Natural killer cell treated with Interleukin-12 subunit alpha and Interleukin-12 subunit beta and Interleukin-15 and Interleukin-18, amount 100 ng/mL, for 72 hours (primary cell): ENCODE results near the gene PLIN5. TPM values are rescaled to one million over a fixed set of nuclear protein-coding genes. Genes with fewer than 3 reads are reported as not detected.
A peak's percentile ranks its signal among the peaks of the same experiment; 100 is the strongest.

Experiments
- ATAC-seq, 2 donors: fragments of 150-1000 bp; cut with Tn5 transposase in 1 of 2; sonication (Bioruptor Pico), chemical (Tn5 transposase) in 1 of 2; 2 replicates each; pipeline ENCODE4 v1.10.0; 2021
- DNase-seq: peaks from one replicate; pipeline ENCODE4 v3.0.0; 2022; ENCODE audit warnings: low spot score
- H3K27ac Mint-ChIP-seq, 2 donors: 1 replicate in 1 of 2; 2 replicates in 1 of 2; pipeline ENCODE4 v1.8.0; 2022; ENCODE audit warnings: mixed read lengths in 2 of 2, mild to moderate bottlenecking in 1 of 2, moderate library complexity in 1 of 2
- H3K27me3 Mint-ChIP-seq, 2 donors: 1 replicate in 1 of 2; 2 replicates in 1 of 2; pipeline ENCODE4 v1.8.0; 2022; ENCODE audit warnings: mixed read lengths in 2 of 2
- H3K36me3 Mint-ChIP-seq: one replicate; pipeline ENCODE4 v1.8.0; 2022; ENCODE audit warnings: mixed read lengths
- H3K4me1 Mint-ChIP-seq, 2 donors: 1 replicate in 1 of 2; 2 replicates in 1 of 2; pipeline ENCODE4 v1.8.0; 2022; ENCODE audit warnings: low read depth in 2 of 2, mixed read lengths in 2 of 2, mild to moderate bottlenecking in 1 of 2
- H3K4me3 Mint-ChIP-seq: one replicate; pipeline ENCODE4 v1.8.0; 2022; ENCODE audit warnings: mixed read lengths
- H3K9me3 Mint-ChIP-seq: 2 replicates; pipeline ENCODE4 v1.8.0; 2022; ENCODE audit warnings: mixed read lengths
- total RNA-seq, 2 donors: library from RNA; stranded (reverse); gene quantifications; one replicate each; pipeline ENCODE4 v1.2.3, GENCODE V29; 2022

Gene PLIN5
- total RNA-seq, 2 donors from 2014 or later, result not detected

DNA sequence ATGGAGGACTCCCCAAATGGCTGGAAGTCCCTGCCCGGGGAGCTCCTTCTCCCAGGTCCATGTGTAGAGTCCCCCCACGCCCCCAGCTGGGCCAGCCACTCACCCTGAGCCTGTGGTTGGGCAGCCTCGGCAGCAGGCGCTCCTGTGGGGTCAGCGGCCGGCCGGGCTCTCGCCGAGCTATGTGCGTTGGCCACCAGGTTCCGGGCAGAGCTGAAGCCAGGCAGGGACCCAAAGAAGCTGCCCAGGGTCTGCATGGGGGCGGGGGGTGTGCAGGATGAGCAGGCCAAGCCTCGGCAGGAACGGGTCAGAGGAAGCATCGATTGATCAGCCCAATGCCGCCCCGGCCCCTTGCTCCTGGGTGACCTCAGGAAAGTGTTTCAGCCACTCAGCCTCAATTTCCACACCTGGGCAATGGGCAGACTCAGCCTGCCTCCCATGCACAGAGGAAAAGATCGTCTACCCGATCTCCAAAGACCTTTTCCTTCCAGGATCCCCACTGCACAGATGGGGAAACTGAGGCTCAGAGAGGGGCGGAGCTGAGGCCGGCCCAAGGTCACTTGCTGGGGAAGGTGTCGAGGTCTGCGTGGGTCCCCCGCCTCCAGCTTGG is 17.5 kb downstream of the PLIN5 start:
- Mint-ChIP-seq H3K27me3 (peaks cover 0 to 3% of the 10 kb centered on the region in 2 donors), H3K9me3 (no peaks in the 10 kb centered on the region), H3K4me1 (peaks cover 0 to 3% of the 10 kb centered on the region in 2 donors), H3K27ac (no peak overlapping the region), H3K4me3 (no peak overlapping the region), H3K36me3 (no peaks in the 10 kb centered on the region)
- DNase-seq (no peak), ATAC-seq (no peak)

DNA sequence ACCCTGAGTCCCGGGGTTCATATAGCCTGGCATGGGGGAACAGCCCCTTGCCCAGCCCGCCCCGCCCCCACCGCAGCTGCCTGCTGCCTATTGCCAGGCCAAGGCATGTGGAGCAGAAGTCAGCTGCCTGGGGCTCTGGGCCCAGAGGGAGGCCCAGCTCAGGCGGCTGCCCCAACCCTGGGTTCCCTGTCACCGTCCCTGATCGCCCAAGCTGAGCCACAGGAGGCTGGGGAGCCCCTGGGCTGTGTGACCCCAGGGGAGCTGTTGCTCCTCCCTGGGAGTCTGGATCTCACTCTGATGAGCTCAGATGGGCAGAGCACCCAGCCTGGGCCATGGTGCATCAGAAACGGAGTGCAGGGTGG is 18.1 kb downstream of the PLIN5 start:
- Mint-ChIP-seq H3K4me3 (no peak overlapping the region), H3K4me1 (peaks cover 0 to 3% of the 10 kb centered on the region in 2 donors), H3K9me3 (no peaks in the 10 kb centered on the region), H3K27ac (no peak overlapping the region), H3K27me3 (peaks cover 0 to 3% of the 10 kb centered on the region in 2 donors), H3K36me3 (no peaks in the 10 kb centered on the region)
- ATAC-seq (no peak), DNase-seq (no peak)

DNA sequence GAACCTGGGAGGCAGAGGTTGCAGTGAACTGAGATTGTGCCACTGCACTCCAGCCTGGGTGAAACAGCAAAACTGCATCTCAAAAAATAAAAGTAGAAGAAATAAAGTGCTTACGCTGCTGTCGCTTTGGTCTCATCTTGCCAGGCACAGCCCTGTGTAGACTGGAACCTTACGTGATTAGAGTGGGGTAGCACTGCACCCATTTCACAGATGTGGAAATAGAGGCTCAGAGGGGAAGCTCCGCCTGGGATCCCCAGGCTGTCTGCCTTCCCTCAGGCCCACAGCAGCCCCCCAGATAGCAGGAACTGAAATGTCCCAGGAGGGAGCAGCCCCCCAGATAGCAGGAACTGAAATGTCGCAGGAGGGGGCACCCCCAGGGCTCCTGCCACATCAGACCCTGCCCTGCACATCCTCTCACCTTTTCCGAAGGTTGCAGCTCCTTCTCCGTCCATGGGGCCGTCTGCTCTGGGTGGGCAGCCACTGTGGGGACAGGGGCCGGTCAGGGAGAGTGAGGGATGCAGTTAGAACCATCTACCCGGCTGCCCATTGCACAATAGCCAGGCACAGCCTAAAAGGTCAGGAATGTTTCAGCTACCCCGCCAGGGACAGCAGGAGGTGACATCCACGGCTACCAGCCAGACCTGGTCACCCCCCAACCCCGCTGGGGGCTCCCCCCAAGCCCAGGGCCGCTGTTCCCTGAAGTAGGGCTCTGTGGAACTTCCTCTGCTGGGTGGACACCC is 18.7 kb downstream of the PLIN5 start:
- no peak for DNase-seq
- Mint-ChIP-seq H3K27me3 (peaks cover 0 to 3% of the 10 kb centered on the region in 2 donors), H3K9me3 (no peaks in the 10 kb centered on the region), H3K27ac (no peak overlapping the region), H3K36me3 (no peaks in the 10 kb centered on the region), H3K4me1 (peaks cover 0 to 3% of the 10 kb centered on the region in 2 donors), H3K4me3 (no peak overlapping the region)
- no peak for ATAC-seq

DNA sequence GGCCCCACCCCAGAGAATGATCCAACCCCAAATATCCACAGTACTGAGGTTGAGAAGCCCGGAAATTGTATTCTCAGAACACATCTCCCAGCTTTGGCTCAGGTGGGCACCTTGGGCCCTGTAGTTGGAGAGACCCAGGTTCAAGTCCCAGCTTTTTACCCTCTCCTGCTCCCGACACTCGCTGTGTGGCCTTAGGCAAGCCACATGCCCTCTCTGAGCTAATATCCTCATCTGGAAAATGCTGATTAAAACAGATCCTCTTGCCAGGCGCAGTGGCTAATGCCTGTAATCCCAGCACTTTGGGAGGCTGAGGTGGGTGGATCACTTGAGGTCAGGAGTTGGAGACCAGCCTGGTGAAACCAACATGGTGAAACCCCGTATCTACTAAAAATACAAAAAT is 19.3 kb downstream of the PLIN5 start:
- no peak for DNase-seq
- H3K27ac Mint-ChIP-seq, result no peak overlapping the region
- H3K36me3 Mint-ChIP-seq, result no peaks in the 10 kb centered on the region
- H3K9me3 Mint-ChIP-seq, result no peaks in the 10 kb centered on the region
- H3K27me3 Mint-ChIP-seq, result peaks cover 0 to 3% of the 10 kb centered on the region in 2 donors
- ATAC-seq, result no peak
- H3K4me1 Mint-ChIP-seq, result peaks cover 0 to 3% of the 10 kb centered on the region in 2 donors
- no peak overlapping the region for H3K4me3 Mint-ChIP-seq

DNA sequence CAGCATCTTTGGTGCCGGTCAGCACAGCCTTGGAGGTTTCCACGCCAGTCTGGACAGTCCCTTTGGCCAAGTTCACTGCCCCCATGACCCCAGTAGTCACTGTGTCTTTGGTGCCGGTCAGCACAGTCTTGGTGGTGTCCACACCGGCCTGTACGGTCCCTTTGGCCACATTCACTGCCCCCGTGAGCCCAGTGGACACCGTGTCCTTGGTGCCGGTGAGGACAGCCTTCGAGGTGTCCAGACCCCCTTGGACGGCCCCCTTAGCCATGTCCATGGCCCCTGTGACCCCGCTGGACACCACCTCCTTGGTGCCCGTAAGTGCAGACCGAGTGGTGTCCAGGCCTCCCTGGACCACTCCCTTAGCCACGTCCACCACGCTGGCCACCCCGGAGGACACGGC is 21.8 kb downstream of the PLIN5 start:
- H3K4me3 Mint-ChIP-seq, result no peak overlapping the region
- DNase-seq (no peak), ATAC-seq (peak in 1 of 2 donors; percentile 17)
- no peaks in the 10 kb centered on the region for H3K36me3 Mint-ChIP-seq
- H3K27ac Mint-ChIP-seq, result no peak overlapping the region
- H3K4me1 Mint-ChIP-seq, result no peaks in the 10 kb centered on the region
- no peaks in the 10 kb centered on the region for H3K27me3 Mint-ChIP-seq
- H3K9me3 Mint-ChIP-seq, result no peaks in the 10 kb centered on the region

DNA sequence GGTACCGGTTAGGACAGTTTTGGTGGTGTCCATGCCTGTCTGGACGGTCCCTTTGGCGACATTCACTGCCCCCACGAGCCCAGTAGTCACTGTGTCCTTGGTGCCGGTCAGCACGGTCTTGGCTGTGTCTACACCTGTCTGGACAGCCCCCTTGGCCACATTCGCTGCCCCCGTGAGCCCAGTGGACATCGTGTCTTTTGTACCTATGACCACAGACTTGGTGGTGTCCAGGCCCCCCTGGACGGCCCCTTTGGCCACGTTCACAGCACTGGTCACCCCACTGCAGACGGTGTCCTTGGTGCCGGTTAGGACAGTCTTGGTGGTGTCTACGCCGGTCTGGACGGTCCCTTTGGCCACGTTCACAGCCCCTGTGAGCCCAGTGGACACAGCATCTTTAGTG is 23.0 kb downstream of the PLIN5 start:
- Mint-ChIP-seq H3K4me3 (no peak overlapping the region), H3K4me1 (no peaks in the 10 kb centered on the region), H3K27me3 (no peaks in the 10 kb centered on the region), H3K36me3 (no peaks in the 10 kb centered on the region), H3K27ac (no peak overlapping the region), H3K9me3 (no peaks in the 10 kb centered on the region)
- ATAC-seq, result no peak
- DNase-seq, result no peak

DNA sequence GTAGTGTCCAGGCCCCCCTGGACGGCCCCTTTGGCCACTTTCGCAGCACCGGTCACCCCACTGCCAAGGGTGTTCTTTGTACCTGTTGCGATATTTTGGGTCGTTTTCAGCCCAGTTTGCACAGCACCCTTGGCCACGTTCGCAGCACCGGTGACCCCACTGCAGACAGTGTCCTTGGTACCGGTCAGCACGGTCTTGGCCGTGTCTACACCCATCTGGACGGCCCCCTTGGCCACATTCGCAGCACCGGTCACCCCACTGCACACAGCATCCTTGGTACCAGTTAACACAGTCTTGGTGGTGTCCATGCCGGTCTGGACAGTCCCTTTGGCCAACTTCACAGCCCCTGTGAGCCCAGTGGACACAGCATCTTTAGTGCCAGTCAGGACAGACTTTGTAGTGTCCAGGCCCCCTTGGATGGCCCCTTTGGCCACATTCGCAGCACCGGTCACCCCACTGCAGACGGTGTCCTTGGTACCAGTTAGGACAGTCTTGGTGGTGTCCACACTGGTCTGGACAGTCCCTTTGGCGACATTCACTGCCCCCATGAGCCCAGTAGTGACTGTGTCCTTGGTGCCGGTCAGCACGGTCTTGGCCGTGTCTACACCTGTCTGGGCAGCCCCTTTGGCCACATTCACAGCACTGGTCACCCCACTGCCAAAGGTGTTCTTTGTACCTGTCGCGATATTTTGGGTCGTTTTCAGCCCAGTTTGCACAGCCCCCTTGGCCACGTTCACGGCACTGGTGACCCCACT is 23.5 kb downstream of the PLIN5 start:
- no peaks in the 10 kb centered on the region for H3K36me3 Mint-ChIP-seq

DNA sequence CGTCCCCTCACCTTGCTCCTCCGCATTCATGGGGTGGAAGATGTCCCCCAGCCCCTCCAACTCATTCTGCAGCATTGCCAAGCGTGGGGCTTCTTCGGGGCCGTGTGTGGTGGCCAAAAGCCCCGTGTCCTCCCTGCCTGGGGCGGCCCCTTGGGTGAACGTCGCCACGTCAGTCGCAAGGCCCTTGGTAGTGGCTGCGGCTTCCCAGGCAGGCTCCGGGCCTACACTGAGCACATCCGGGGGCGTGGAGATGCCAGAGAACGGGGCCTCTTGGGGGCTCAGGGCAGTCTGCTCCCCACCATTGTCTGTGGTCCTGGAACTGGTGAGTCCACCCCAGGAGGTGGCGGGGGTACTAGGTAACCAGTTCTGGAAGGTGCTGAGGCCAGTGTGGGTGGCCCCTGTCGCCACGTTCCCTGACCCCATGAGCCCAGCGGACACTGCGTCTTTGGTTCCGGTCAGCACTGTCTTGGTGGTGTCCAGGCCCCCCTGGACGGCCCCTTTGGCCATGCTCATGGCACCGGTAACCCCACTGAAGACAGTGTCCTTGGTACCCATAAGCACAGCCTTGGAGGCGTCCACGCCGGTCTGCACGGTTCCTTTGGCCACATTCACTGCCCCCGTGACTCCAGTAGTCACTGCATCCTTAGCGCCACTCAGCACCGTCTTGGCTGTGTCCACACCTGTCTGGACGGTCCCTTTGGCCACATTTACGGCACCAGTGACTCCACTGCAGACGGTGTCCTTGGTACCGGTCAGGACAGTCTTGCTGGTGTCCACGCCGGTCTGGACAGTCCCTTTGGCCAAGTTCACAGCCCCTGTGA is 24.4 kb downstream of the PLIN5 start:
- ATAC-seq (no peak), DNase-seq (no peak)
- Mint-ChIP-seq H3K4me3 (no peak overlapping the region), H3K36me3 (no peaks in the 10 kb centered on the region), H3K9me3 (no peaks in the 10 kb centered on the region), H3K4me1 (peaks cover 8 to 10% of the 10 kb centered on the region in 2 donors), H3K27ac (no peak overlapping the region), H3K27me3 (no peaks in the 10 kb centered on the region)

More for the DNA sequence above, 23.5 kb downstream of the PLIN5 start:
- no peak overlapping the region for H3K4me3 Mint-ChIP-seq
- DNase-seq, result no peak
- no peak overlapping the region for H3K27ac Mint-ChIP-seq
- no peaks in the 10 kb centered on the region for H3K9me3 Mint-ChIP-seq
- peaks cover 3 to 4% of the 10 kb centered on the region in 2 donors for H3K4me1 Mint-ChIP-seq
- no peaks in the 10 kb centered on the region for H3K27me3 Mint-ChIP-seq
- no peak for ATAC-seq

DNA sequence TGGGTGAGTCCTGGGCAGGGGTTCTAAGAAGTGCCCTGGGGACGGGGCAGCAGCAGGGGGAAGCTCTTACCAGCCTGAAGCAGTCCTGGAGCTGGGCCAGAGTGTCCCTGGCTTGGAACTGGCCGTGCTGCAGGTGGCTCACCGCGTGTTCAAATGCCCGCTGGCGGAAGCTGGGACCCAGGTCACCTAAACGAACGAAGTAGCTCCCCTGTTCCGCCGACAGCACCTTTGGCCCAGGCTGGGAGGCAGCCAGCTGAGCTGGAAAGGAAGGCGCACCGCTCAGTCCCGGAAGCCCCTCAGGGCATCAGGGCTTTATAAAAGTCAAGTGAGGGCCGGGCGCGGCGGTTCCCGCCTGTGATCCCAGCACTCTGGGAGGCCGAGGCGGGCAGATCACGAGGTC is 26.3 kb downstream of the PLIN5 start:
- H3K4me1 Mint-ChIP-seq, result peaks cover 8 to 13% of the 10 kb centered on the region in 2 donors
- H3K9me3 Mint-ChIP-seq, result no peaks in the 10 kb centered on the region
- no peak for DNase-seq
- no peak for ATAC-seq
- no peak overlapping the region for H3K4me3 Mint-ChIP-seq
- H3K27me3 Mint-ChIP-seq, result no peaks in the 10 kb centered on the region
- H3K36me3 Mint-ChIP-seq, result no peaks in the 10 kb centered on the region
- H3K27ac Mint-ChIP-seq, result no peak overlapping the region

DNA sequence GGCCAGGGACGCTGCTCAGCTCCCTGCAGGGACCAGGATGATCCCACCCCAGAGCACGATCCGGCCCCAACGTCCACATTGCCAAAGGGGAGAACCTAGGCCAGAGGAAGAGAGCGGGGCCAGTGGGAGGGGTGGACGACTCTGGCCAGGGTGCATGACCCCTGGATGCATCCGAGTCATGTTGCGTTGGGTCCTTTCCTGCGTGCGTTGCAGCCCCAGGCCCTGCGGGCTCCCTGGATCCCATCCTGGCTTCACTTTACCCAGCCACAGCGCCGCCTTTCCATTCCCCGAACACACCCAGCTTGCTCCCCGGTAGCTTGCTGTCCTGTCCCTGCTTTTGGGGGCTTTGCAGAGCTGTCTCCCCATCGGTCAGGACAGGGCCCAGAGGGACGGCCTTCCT is 27.2 kb downstream of the PLIN5 start:
- Mint-ChIP-seq H3K4me3 (no peak overlapping the region), H3K36me3 (no peaks in the 10 kb centered on the region), H3K9me3 (no peaks in the 10 kb centered on the region), H3K27me3 (no peaks in the 10 kb centered on the region), H3K27ac (no peak overlapping the region), H3K4me1 (peaks cover 8 to 13% of the 10 kb centered on the region in 2 donors)
- ATAC-seq, result no peak
- no peak for DNase-seq

DNA sequence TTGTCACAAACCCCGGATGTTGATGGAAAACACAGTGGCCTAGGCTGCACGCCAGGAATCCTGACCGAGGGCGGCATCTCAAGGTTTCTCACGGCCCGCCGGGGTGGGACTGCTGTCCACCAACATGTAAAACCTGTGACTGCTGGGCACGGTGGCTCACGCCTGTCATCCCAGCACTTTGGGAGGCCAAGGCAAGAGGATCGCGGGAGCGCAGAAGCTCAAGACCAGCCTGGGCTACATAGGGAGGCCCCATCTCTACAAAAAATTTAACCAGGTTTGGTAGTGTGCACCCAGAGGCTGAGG is 27.9 kb downstream of the PLIN5 start:
- Mint-ChIP-seq H3K36me3 (no peaks in the 10 kb centered on the region), H3K4me3 (no peak overlapping the region), H3K27ac (no peak overlapping the region), H3K9me3 (no peaks in the 10 kb centered on the region), H3K27me3 (no peaks in the 10 kb centered on the region), H3K4me1 (peaks cover 8 to 13% of the 10 kb centered on the region in 2 donors)
- DNase-seq (no peak), ATAC-seq (no peak)

DNA sequence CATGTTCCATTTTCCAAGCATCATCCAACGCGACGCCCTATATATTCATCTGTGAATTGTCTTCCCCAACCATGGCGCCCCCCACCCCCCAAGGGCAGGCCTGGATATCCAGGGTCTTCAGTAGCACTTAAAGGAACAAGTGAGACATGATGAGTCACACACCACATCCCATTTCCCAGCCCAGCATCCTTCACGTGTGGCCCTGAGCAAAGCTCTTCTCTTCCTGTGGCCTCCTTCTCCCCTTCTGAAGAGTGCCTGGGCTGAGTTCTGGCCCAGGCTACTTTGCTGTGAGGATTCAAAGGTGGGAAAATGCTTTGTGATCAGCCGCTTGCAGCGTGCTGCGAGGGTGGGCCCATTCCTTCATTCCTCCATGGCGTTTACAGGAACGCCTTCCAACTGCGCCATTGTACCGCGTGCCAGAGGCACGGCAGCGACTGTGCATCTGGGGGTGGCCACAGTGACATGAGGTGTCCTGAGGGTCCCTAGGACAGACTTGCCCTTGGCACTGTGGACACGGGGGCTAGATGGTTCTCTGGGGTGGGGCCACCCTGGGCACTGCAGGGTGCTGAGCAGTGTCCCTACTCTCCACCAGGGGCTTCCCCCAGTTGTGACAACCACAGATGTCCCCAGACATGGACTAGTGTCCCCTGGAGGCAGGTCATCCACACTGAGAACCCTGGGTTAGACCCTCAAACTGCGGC is 28.4 kb downstream of the PLIN5 start:
- no peaks in the 10 kb centered on the region for H3K9me3 Mint-ChIP-seq

More for the DNA sequence above, 28.4 kb downstream of the PLIN5 start:
- Mint-ChIP-seq H3K4me3 (no peak overlapping the region), H3K27ac (peak overlapping the region in 1 of 2 donors; percentile 6), H3K27me3 (no peaks in the 10 kb centered on the region), H3K4me1 (peaks cover 8 to 13% of the 10 kb centered on the region in 2 donors), H3K36me3 (no peaks in the 10 kb centered on the region)
- DNase-seq, result no peak
- peak in 1 of 2 donors; percentile 28 for ATAC-seq
